CD8-positive, alpha-beta memory T cell (primary cell): ENCODE data around the gene BTBD1. TPM values are rescaled to one million over a fixed set of nuclear protein-coding genes. Genes with fewer than 3 reads are reported as not detected.
"Not testable (repeated sequence)": the region's sequence is repeated elsewhere in the genome, so short reads cannot be mapped to it uniquely, and the experiment has no call there.

Experiments used
- CTCF ChIA-PET: fragments of 350-600 bp; sonication (Branson Sonifier 250); formaldehyde crosslinking; loops from one replicate; lab custom pipeline; 2021; ENCODE audit warnings: antibody characterized with exemption; lab: Charles Lee
- POLR2A ChIA-PET: fragments of 350-600 bp; sonication (Branson Sonifier 250); formaldehyde crosslinking; loops from one replicate; lab custom pipeline; 2021; ENCODE audit warnings: antibody characterized with exemption; lab: Charles Lee
- DNase-seq, 5 donors: peaks; one replicate each; pipeline versions ENCODE4 v3.0.0 to v3.0.0-alpha.2; 2020 to 2022; ENCODE audit warnings: mixed read lengths in 1 of 5
- H3K27ac ChIP-seq: one replicate; pipeline ENCODE4 v1.7.0; 2013; ENCODE audit warnings: low read depth, mild to moderate bottlenecking, low read length, moderate library complexity
- H3K27me3 ChIP-seq: 2 replicates; pipeline ENCODE4 v1.7.0; 2013; ENCODE audit warnings: low read length, mild to moderate bottlenecking; ENCODE audit not compliant: insufficient read depth, poor library complexity, severe bottlenecking
- H3K36me3 ChIP-seq: 2 replicates; pipeline ENCODE4 v1.7.0; 2013; ENCODE audit warnings: mild to moderate bottlenecking, low read length, moderate library complexity; ENCODE audit not compliant: insufficient read depth
- H3K4me1 ChIP-seq: 2 replicates; pipeline ENCODE4 v1.7.0; 2013; ENCODE audit warnings: mild to moderate bottlenecking, low read length, moderate library complexity; ENCODE audit not compliant: insufficient read depth
- H3K4me3 ChIP-seq: 2 replicates; pipeline ENCODE4 v1.7.0; 2013; ENCODE audit warnings: mild to moderate bottlenecking, low read length
- H3K9me3 ChIP-seq: 2 replicates; pipeline ENCODE4 v1.7.0; 2013; ENCODE audit warnings: mild to moderate bottlenecking, low read length
- H3K27ac Mint-ChIP-seq, 8 donors: one replicate each; pipeline ENCODE4 v1.8.0; 2020 to 2021; ENCODE audit warnings: mixed read lengths in 8 of 8, mild to moderate bottlenecking in 6 of 8, inconsistent platforms in 3 of 8, moderate library complexity in 3 of 8
- H3K27me3 Mint-ChIP-seq, 2 donors: one replicate each; pipeline ENCODE4 v1.8.0; 2020 to 2021; ENCODE audit warnings: mixed read lengths in 2 of 2, mild to moderate bottlenecking in 1 of 2, moderate library complexity in 1 of 2
- H3K36me3 Mint-ChIP-seq, 3 donors: one replicate each; pipeline ENCODE4 v1.8.0; 2020 to 2021; ENCODE audit warnings: mixed read lengths in 3 of 3, inconsistent platforms in 1 of 3, mild to moderate bottlenecking in 1 of 3
- H3K4me1 Mint-ChIP-seq, 3 donors: one replicate each; pipeline ENCODE4 v1.8.0; 2020 to 2021; ENCODE audit warnings: mixed read lengths in 3 of 3, inconsistent platforms in 1 of 3, mild to moderate bottlenecking in 1 of 3
- H3K4me3 Mint-ChIP-seq, 7 donors: one replicate each; pipeline ENCODE4 v1.8.0; 2020 to 2021; ENCODE audit warnings: mixed read lengths in 7 of 7, mild to moderate bottlenecking in 6 of 7, moderate library complexity in 4 of 7, inconsistent platforms in 2 of 7
- H3K9me3 Mint-ChIP-seq, 5 donors: one replicate each; pipeline ENCODE4 v1.8.0; 2020 to 2022; ENCODE audit warnings: mixed read lengths in 5 of 5, mild to moderate bottlenecking in 3 of 5, moderate library complexity in 2 of 5, inconsistent platforms in 1 of 5
- polyA plus RNA-seq: library from polyadenylated mRNA; unstranded; fragments of 300-500 nt; fragmentation: Illumina TruSeq; gene quantifications from one replicate; pipeline ENCODE4 v1.2.3, GENCODE V29; 2021
- total RNA-seq, 2 experiments: library from RNA; stranded (reverse); gene quantifications; one replicate each; pipeline ENCODE4 v1.2.3, GENCODE V29; 2021

Gene BTBD1
- total and polyA plus RNA-seq, 3 experiments from 2014 or later: 47.4 to 57.7 (median 55.5) TPM

- no peak overlapping the region for H3K4me3 ChIP-seq
- peaks cover 0 to 7% (median 0%) of the 10 kb centered on the region in 5 donors for H3K9me3 Mint-ChIP-seq
- H3K36me3 Mint-ChIP-seq: peaks cover 25 to 76% (median 34%) of the 10 kb centered on the region in 3 donors
Observed at GRCh38 chr15:83039206-83039605, 27.8 kb downstream of the BTBD1 start.

GRCh38 chr15:83036253-83036652 lies 30.8 kb downstream of the BTBD1 start:
- Mint-ChIP-seq H3K27ac (peak overlapping the region in 4 of 8 donors; percentile 29 to 92 (median 34)), H3K27me3 (no peaks in the 10 kb centered on the region), H3K4me1 (peaks cover 50 to 65% (median 60%) of the 10 kb centered on the region in 3 donors), H3K9me3 (peaks cover 0 to 7% (median 0%) of the 10 kb centered on the region in 5 donors), H3K36me3 (peaks cover 27 to 72% (median 30%) of the 10 kb centered on the region in 3 donors), H3K4me3 (peak overlapping the region in 1 of 7 donors; percentile 14)
- Histone ChIP-seq H3K4me1 (no peaks in the 10 kb centered on the region), H3K4me3 (no peak overlapping the region), H3K27me3 (no peaks in the 10 kb centered on the region), H3K9me3 (peaks cover 5% of the 10 kb centered on the region), H3K36me3 (peaks cover 11% of the 10 kb centered on the region), H3K27ac (no peak overlapping the region)
- DNase-seq: no peak
- CTCF ChIA-PET: no interaction called here
- POLR2A ChIA-PET: interaction anchor here (0.5 kb wide), 1 partner anchor 53 kb away, joined by 3 read pairs; no protein-coding TSS in a partner anchor

More at GRCh38 chr15:83039206-83039605, 27.8 kb downstream of the BTBD1 start:
- ChIA-PET CTCF (no interaction called here), POLR2A (no interaction called here)
- Histone ChIP-seq H3K36me3 (peaks cover 19% of the 10 kb centered on the region), H3K4me1 (no peaks in the 10 kb centered on the region), H3K27ac (no peak overlapping the region), H3K27me3 (no peaks in the 10 kb centered on the region), H3K9me3 (peaks cover 5% of the 10 kb centered on the region)
- Mint-ChIP-seq H3K4me1 (peaks cover 49 to 66% (median 54%) of the 10 kb centered on the region in 3 donors), H3K27ac (peak overlapping the region in 7 of 8 donors; percentile 3 to 68 (median 30)), H3K4me3 (peak overlapping the region in 3 of 7 donors; percentile 0 to 52 (median 7)), H3K27me3 (no peaks in the 10 kb centered on the region)
- DNase-seq: no peak

- Mint-ChIP-seq H3K4me1 (peaks cover 27 to 37% (median 35%) of the 10 kb centered on the region in 3 donors), H3K27ac (peak overlapping the region in 1 of 8 donors; percentile 29), H3K36me3 (peaks cover 19 to 71% (median 30%) of the 10 kb centered on the region in 3 donors)
- H3K36me3 ChIP-seq: peaks cover 19% of the 10 kb centered on the region
- H3K27me3 Mint-ChIP-seq, H3K4me1 ChIP-seq, CTCF ChIA-PET, H3K27ac ChIP-seq, DNase-seq, H3K4me3 ChIP-seq, H3K9me3 ChIP-seq, H3K4me3 Mint-ChIP-seq, H3K9me3 Mint-ChIP-seq, POLR2A ChIA-PET, H3K27me3 ChIP-seq: not testable (repeated sequence)
Observed at GRCh38 chr15:83031234-83031633, 35.8 kb downstream of the BTBD1 start.

- Histone ChIP-seq H3K27me3 (no peaks in the 10 kb centered on the region), H3K9me3 (no peaks in the 10 kb centered on the region), H3K27ac (no peak overlapping the region), H3K4me1 (no peaks in the 10 kb centered on the region), H3K4me3 (no peak overlapping the region), H3K36me3 (peaks cover 19% of the 10 kb centered on the region)
- H3K36me3 Mint-ChIP-seq: peaks cover 15 to 68% (median 19%) of the 10 kb centered on the region in 3 donors
- H3K27ac Mint-ChIP-seq: no peak overlapping the region
- peaks cover 18 to 26% (median 24%) of the 10 kb centered on the region in 3 donors for H3K4me1 Mint-ChIP-seq
- peaks cover 0 to under 1% of the 10 kb centered on the region in 2 donors for H3K27me3 Mint-ChIP-seq
- H3K9me3 Mint-ChIP-seq: peaks cover 0 to 1% (median 0%) of the 10 kb centered on the region in 5 donors
- DNase-seq: no peak
- ChIA-PET POLR2A (no interaction called here), CTCF (interaction anchor here (1.7 kb wide), 1 partner anchor 19 kb away, joined by 5 read pairs; the partner anchor contains the start of gene C15orf40)
- no peak overlapping the region for H3K4me3 Mint-ChIP-seq
Observed at GRCh38 chr15:83030021-83030420, 37.0 kb downstream of the BTBD1 start.

- Mint-ChIP-seq H3K4me1 (peaks cover 13 to 19% (median 17%) of the 10 kb centered on the region in 3 donors), H3K4me3 (no peak overlapping the region), H3K9me3 (no peaks in the 10 kb centered on the region), H3K27ac (no peak overlapping the region), H3K27me3 (no peaks in the 10 kb centered on the region), H3K36me3 (peaks cover 0 to 48% (median 7%) of the 10 kb centered on the region in 3 donors)
- Histone ChIP-seq H3K9me3 (no peaks in the 10 kb centered on the region), H3K27me3 (no peaks in the 10 kb centered on the region), H3K4me1 (no peaks in the 10 kb centered on the region), H3K36me3 (peaks cover 11% of the 10 kb centered on the region), H3K4me3 (no peak overlapping the region), H3K27ac (no peak overlapping the region)
- CTCF ChIA-PET: no interaction called here
- POLR2A ChIA-PET: no interaction called here
- DNase-seq: no peak
Observed at GRCh38 chr15:83018436-83018835, 48.6 kb downstream of the BTBD1 start.

GRCh38 chr15:83016906-83017305 lies 50.1 kb downstream of the BTBD1 start:
- POLR2A ChIA-PET: no interaction called here
- CTCF ChIA-PET: no interaction called here

GRCh38 chr15:83015361-83015760 lies 51.7 kb downstream of the BTBD1 start:
- H3K27me3 Mint-ChIP-seq: peaks cover 0 to 1% of the 10 kb centered on the region in 2 donors
- H3K36me3 Mint-ChIP-seq: peaks cover 0 to 46% (median 4%) of the 10 kb centered on the region in 3 donors
- peak overlapping the region in 1 of 7 donors; percentile 57 for H3K4me3 Mint-ChIP-seq
- ChIA-PET POLR2A (no interaction called here), CTCF (no interaction called here)
- peaks cover 33 to 43% (median 41%) of the 10 kb centered on the region in 3 donors for H3K4me1 Mint-ChIP-seq
- Histone ChIP-seq H3K4me3 (no peak overlapping the region), H3K9me3 (no peaks in the 10 kb centered on the region), H3K27me3 (no peaks in the 10 kb centered on the region), H3K4me1 (peaks cover 21% of the 10 kb centered on the region), H3K36me3 (peaks cover 11% of the 10 kb centered on the region), H3K27ac (no peak overlapping the region)
- peak overlapping the region in 3 of 8 donors; percentile 36 to 77 (median 71) for H3K27ac Mint-ChIP-seq
- no peak for DNase-seq
- H3K9me3 Mint-ChIP-seq: no peaks in the 10 kb centered on the region

More at GRCh38 chr15:83016906-83017305, 50.1 kb downstream of the BTBD1 start:
- Mint-ChIP-seq H3K9me3 (no peaks in the 10 kb centered on the region), H3K27ac (no peak overlapping the region), H3K4me1 (peaks cover 25 to 32% (median 30%) of the 10 kb centered on the region in 3 donors), H3K36me3 (peaks cover 0 to 47% (median 7%) of the 10 kb centered on the region in 3 donors), H3K4me3 (no peak overlapping the region), H3K27me3 (no peaks in the 10 kb centered on the region)
- peaks cover 13% of the 10 kb centered on the region for H3K4me1 ChIP-seq
- H3K4me3 ChIP-seq: no peak overlapping the region
- DNase-seq: no peak
- H3K36me3 ChIP-seq: peaks cover 11% of the 10 kb centered on the region
- no peaks in the 10 kb centered on the region for H3K27me3 ChIP-seq
- no peak overlapping the region for H3K27ac ChIP-seq
- H3K9me3 ChIP-seq: no peaks in the 10 kb centered on the region

- Histone ChIP-seq H3K4me1 (peaks cover 31% of the 10 kb centered on the region), H3K9me3 (no peaks in the 10 kb centered on the region), H3K4me3 (no peak overlapping the region), H3K36me3 (peaks cover 18% of the 10 kb centered on the region), H3K27ac (no peak overlapping the region), H3K27me3 (no peaks in the 10 kb centered on the region)
- H3K4me3 Mint-ChIP-seq: no peak overlapping the region
- no peak for DNase-seq
- peaks cover 0 to 46% (median 4%) of the 10 kb centered on the region in 3 donors for H3K36me3 Mint-ChIP-seq
- CTCF ChIA-PET: interaction anchor here (1.5 kb wide), 1 partner anchor 14 kb away, joined by 4 read pairs; no protein-coding TSS in a partner anchor
- H3K4me1 Mint-ChIP-seq: peaks cover 40 to 54% (median 51%) of the 10 kb centered on the region in 3 donors
- peaks cover 0 to 1% of the 10 kb centered on the region in 2 donors for H3K27me3 Mint-ChIP-seq
- H3K9me3 Mint-ChIP-seq: no peaks in the 10 kb centered on the region
- POLR2A ChIA-PET: no interaction called here
- H3K27ac Mint-ChIP-seq: peak overlapping the region in 7 of 8 donors; percentile 18 to 80 (median 51)
Observed at GRCh38 chr15:83014205-83014653, 52.8 kb downstream of the BTBD1 start.
